HCT116 (cell line): ENCODE data around the gene OPRL1. TPM values are rescaled to one million over a fixed set of nuclear protein-coding genes. Genes with fewer than 3 reads are reported as not detected.

Experiments used
- ATAC-seq: fragments of 200-7000 bp; cut with Tn5 transposase; 2 replicates; pipeline ENCODE4 v1.9.1; 2020; ENCODE audit warnings: mild to moderate bottlenecking, moderate library complexity
- BruUV-seq: library from RNA; stranded (reverse); fragments of 400-500 nt; replicated peaks from 2 replicates; lab custom pipeline; 2021; lab: Mats Ljungman, UMichigan
- CTCF ChIA-PET: fragments of 300-600 bp; sonication (Branson Sonifier 250); formaldehyde crosslinking; loops from one replicate; lab custom pipeline; 2021; ENCODE audit warnings: antibody characterized with exemption; lab: Charles Lee
- POLR2A ChIA-PET: fragments of 300-600, 350-600 bp; sonication (Branson Sonifier 250); formaldehyde crosslinking; loops from one replicate; lab custom pipeline; 2021; ENCODE audit warnings: antibody characterized with exemption; lab: Charles Lee
- RAD21 ChIA-PET, 2 experiments: fragments of 300-600 bp; sonication (Branson Sonifier 250); formaldehyde crosslinking; loops; one replicate each; lab custom pipeline; 2023; ENCODE audit warnings: low total read pairs in 2 of 2; ENCODE audit not compliant: uncharacterized antibody in 2 of 2, unreplicated experiment in 2 of 2, low non-redundant PET in 1 of 2; lab: Charles Lee
- DNase-seq: peaks from one replicate; pipeline ENCODE4 v3.0.0-alpha.2; 2010; ENCODE audit warnings: low read depth, low spot score
- H2AFZ ChIP-seq: fragments of 200-600 bp; shearing (Covaris generic), sonication (generic); 2 replicates; pipeline ENCODE4 v1.6.1; 2017; ENCODE audit warnings: low read depth, mixed run types, mixed read lengths, antibody characterized with exemption, low read length; ENCODE audit not compliant: poor library complexity, severe bottlenecking
- H3K27ac ChIP-seq: 2 replicates; pipeline ENCODE4 v1.5.1; 2012; ENCODE audit warnings: low read depth, low read length
- H3K27me3 ChIP-seq: fragments of 200-600 bp; sonication (generic); 2 replicates; pipeline ENCODE4 v1.6.1; 2016; ENCODE audit warnings: mixed run types, low read length, mixed read lengths; ENCODE audit not compliant: insufficient read depth
- H3K36me3 ChIP-seq, 2 experiments: fragments of 200-500 bp in 1 of 2; fragments of 200-600 bp in 1 of 2; sonication (Bioruptor generic) in 1 of 2; sonication (generic) in 1 of 2; 2 replicates each; pipeline versions ENCODE4 v1.5.1 to v1.6.1; 2014 to 2016; ENCODE audit warnings: low read length in 2 of 2, inconsistent platforms in 1 of 2, mixed read lengths in 1 of 2, mixed run types in 1 of 2; ENCODE audit not compliant: insufficient read depth in 2 of 2, control insufficient read depth in 1 of 2
- H3K4me1 ChIP-seq, 2 experiments: fragments of 200-600 bp in 1 of 2; sonication (generic) in 1 of 2; 2 replicates each; pipeline versions ENCODE4 v1.5.1 to v1.6.1; 2012 to 2017; ENCODE audit warnings: low read length in 2 of 2, inconsistent platforms in 1 of 2, mild to moderate bottlenecking in 1 of 2, mixed read lengths in 1 of 2, mixed run types in 1 of 2, moderate library complexity in 1 of 2; ENCODE audit not compliant: insufficient read depth in 2 of 2, control insufficient read depth in 1 of 2
- H3K4me2 ChIP-seq: fragments of 200-600 bp; sonication (generic); 2 replicates; pipeline ENCODE4 v1.6.1; 2017; ENCODE audit warnings: mixed run types, low read length, mixed read lengths
- H3K4me3 ChIP-seq, 2 experiments: fragments of 200-600 bp in 1 of 2; sonication (generic) in 1 of 2; replicated peaks in 1 of 2; 2 replicates each; pipeline ENCODE4 v1.5.1; 2011 to 2016; ENCODE audit warnings: low read length in 2 of 2, control low read depth in 1 of 2, low read depth in 1 of 2, mild to moderate bottlenecking in 1 of 2, mixed read lengths in 1 of 2, mixed run types in 1 of 2
- H3K79me2 ChIP-seq: fragments of 200-600 bp; sonication (generic); 2 replicates; pipeline ENCODE4 v1.6.1; 2017; ENCODE audit warnings: mild to moderate bottlenecking, mixed run types, low read length, moderate library complexity, mixed read lengths; ENCODE audit not compliant: insufficient read depth
- H3K9ac ChIP-seq: fragments of 200-600 bp; sonication (generic); 2 replicates; pipeline ENCODE4 v1.6.1; 2016; ENCODE audit warnings: low read length, mixed read lengths
- H3K9me2 ChIP-seq: fragments of 200-600 bp; sonication (generic), shearing (Covaris generic); 2 replicates; pipeline ENCODE4 v1.6.1; 2017; ENCODE audit warnings: mixed run types, mild to moderate bottlenecking, moderate library complexity; ENCODE audit not compliant: insufficient read depth
- H3K9me3 ChIP-seq, 2 experiments: fragments of 200-500 bp in 1 of 2; fragments of 200-600 bp in 1 of 2; sonication (Bioruptor generic) in 1 of 2; sonication (generic) in 1 of 2; 2 replicates each; pipeline ENCODE4 v1.6.1; 2014 to 2017; ENCODE audit warnings: low read length in 2 of 2, mixed read lengths in 2 of 2, inconsistent platforms in 1 of 2, low read depth in 1 of 2, mild to moderate bottlenecking in 1 of 2, mixed run types in 1 of 2, moderate library complexity in 1 of 2; ENCODE audit not compliant: control insufficient read depth in 1 of 2, insufficient read depth in 1 of 2
- H4K20me1 ChIP-seq: fragments of 200-600 bp; sonication (generic), shearing (Covaris generic); 2 replicates; pipeline ENCODE4 v1.6.1; 2017; ENCODE audit warnings: mixed run types, mild to moderate bottlenecking, moderate library complexity; ENCODE audit not compliant: insufficient read depth
- CBX3 ChIP-seq: IDR thresholded peaks from 2 replicates; pipeline ENCODE4 v1.6.1; 2012; ENCODE audit warnings: low read depth
- CTCF ChIP-seq, 3 experiments: fragments of 200-600 bp in 1 of 3; sonication (generic) in 1 of 3; IDR thresholded peaks in 2 of 3; conservative IDR thresholded peaks in 1 of 3; 2 replicates each; pipeline ENCODE4 v1.5.1; 2012 to 2017; ENCODE audit warnings: low read depth in 2 of 3, low read length in 2 of 3, antibody characterized with exemption in 1 of 3, borderline replicate concordance in 1 of 3, control low read depth in 1 of 3, mild to moderate bottlenecking in 1 of 3, mixed read lengths in 1 of 3, mixed run types in 1 of 3, moderate library complexity in 1 of 3; ENCODE audit not compliant: insufficient read depth in 1 of 3
- EZH2 ChIP-seq: fragments of 200-600 bp; sonication (generic); IDR thresholded peaks from 2 replicates; pipeline ENCODE4 v1.6.1; 2017; ENCODE audit warnings: antibody characterized with exemption, mixed run types
- SIN3A ChIP-seq: IDR thresholded peaks from 2 replicates; pipeline ENCODE4 v1.6.1; 2012; ENCODE audit warnings: low read depth
- YY1 ChIP-seq: IDR thresholded peaks from 2 replicates; pipeline ENCODE4 v1.6.1; 2011; ENCODE audit warnings: low read length, low read depth, moderate library complexity, mild to moderate bottlenecking; ENCODE audit not compliant: insufficient replicate concordance; ENCODE audit errors: extremely low read depth
- intact Hi-C: fragments of 100-400 bp; cut with micrococcal nuclease; formaldehyde crosslinking; loops from 2 replicates; pipeline ENCODE4 v1.10.0; 2022
- total RNA-seq: library from RNA; stranded (reverse); gene quantifications from one replicate; pipeline ENCODE4 v1.2.1, GENCODE V29; 2021; ENCODE audit not compliant: unreplicated experiment

The OPRL1 gene
- total RNA-seq, 1 experiment from 2014 or later: 1.6 TPM

- Histone ChIP-seq H3K27ac (no peak overlapping the region), H3K9me3 (peaks cover 14 to 32% of the 10 kb centered on the region in 2 experiments; a peak in 2 of 4 replicates), H3K9me2 (no peaks in the 10 kb centered on the region), H3K9ac (no peak overlapping the region), H3K4me3 (no peak overlapping the region), H3K36me3 (no peaks in the 10 kb centered on the region), H3K27me3 (no peaks in the 10 kb centered on the region), H3K79me2 (no peaks in the 10 kb centered on the region), H3K4me2 (no peak overlapping the region), H2AFZ (no peak overlapping the region), H4K20me1 (no peaks in the 10 kb centered on the region), H3K4me1 (no peaks in the 10 kb centered on the region)
- CTCF ChIA-PET: no interaction called here
- POLR2A ChIA-PET: no interaction called here
- RAD21 ChIA-PET: no interaction called here
- peak; percentile 19 for DNase-seq
- TF ChIP-seq CBX3: peak; percentile 93
- peak in 2 of 3 experiments; percentile 58 to 74; a peak in 4 of 6 replicates for TF ChIP-seq CTCF (IDR thresholded peaks at IDR 0.05 in 2 of 3, conservative IDR thresholded peaks at IDR 0.05 in 1 of 3; ENCODE audit: borderline replicate concordance in 1 of 3, insufficient read depth in 1 of 3, low read depth in 2 of 3, low read length in 2 of 3)
- no peak for TF ChIP-seq YY1
- no TSS peak for BruUV-seq
- peak; percentile 60 for ATAC-seq
- intact Hi-C loops: no loop called here
Observed at GRCh38 chr20:64145458-64146300, 65.8 kb downstream of the OPRL1 start.

GRCh38 chr20:64146301-64146935, 66.5 kb downstream of the OPRL1 start:
- Histone ChIP-seq H3K9ac (no peak overlapping the region), H3K4me3 (no peak overlapping the region), H3K36me3 (no peaks in the 10 kb centered on the region), H3K9me3 (peaks cover 14 to 32% of the 10 kb centered on the region in 2 experiments; a peak in 2 of 4 replicates), H3K27ac (no peak overlapping the region), H4K20me1 (no peaks in the 10 kb centered on the region), H3K4me2 (no peak overlapping the region), H3K79me2 (no peaks in the 10 kb centered on the region), H3K9me2 (no peaks in the 10 kb centered on the region), H2AFZ (no peak overlapping the region), H3K27me3 (no peaks in the 10 kb centered on the region), H3K4me1 (peaks cover 0 to 4% of the 10 kb centered on the region in 2 experiments; a peak in 1 of 4 replicates)
- DNase-seq (no peak), ATAC-seq (no peak)
- ChIA-PET CTCF (no interaction called here), RAD21 (no interaction called here), POLR2A (no interaction called here)
- TF ChIP-seq SIN3A (no peak), EZH2 (no peak)
- no TSS peak for BruUV-seq
- intact Hi-C loops: no loop called here
